Activated CD4-positive, alpha-beta T cell treated with anti-CD3 and anti-CD28 coated beads, Interleukin-2, amount 50 U/mL, for 48 hours (primary cell): ENCODE measurements around the gene NAP1L4.

ENCODE experiments used
- DNase-seq, 2 experiments: peaks; one replicate each; pipeline ENCODE4 v3.0.0-alpha.2; 2020

NAP1L4 gene

GRCh38 chr11:3010004-3010403 lies 17.9 kb upstream of the NAP1L4 start:
- no peak for DNase-seq

- no peak for DNase-seq
Measured at GRCh38 chr11:3009481-3009880, 17.4 kb upstream of the NAP1L4 start.

- DNase-seq, result no peak
Measured at GRCh38 chr11:3008746-3009336, 16.7 kb upstream of the NAP1L4 start.

- no peak for DNase-seq
Measured at GRCh38 chr11:3007404-3008010, 15.4 kb upstream of the NAP1L4 start.

- DNase-seq, result no peak
Measured at GRCh38 chr11:3006505-3007260, 14.6 kb upstream of the NAP1L4 start.

GRCh38 chr11:3004481-3004880 lies 12.4 kb upstream of the NAP1L4 start:
- no peak for DNase-seq

GRCh38 chr11:3003396-3004231 lies 11.5 kb upstream of the NAP1L4 start:
- no peak for DNase-seq

GRCh38 chr11:3002871-3003270 lies 10.7 kb upstream of the NAP1L4 start:
- no peak for DNase-seq

GRCh38 chr11:3002351-3002861 lies 10.3 kb upstream of the NAP1L4 start:
- no peak for DNase-seq

- DNase-seq, result no peak
Measured at GRCh38 chr11:3001496-3001895, 9.4 kb upstream of the NAP1L4 start.

GRCh38 chr11:3000032-3000961 lies 8.2 kb upstream of the NAP1L4 start:
- no peak for DNase-seq

- DNase-seq, result no peak
Measured at GRCh38 chr11:2999464-2999998, 7.4 kb upstream of the NAP1L4 start.

GRCh38 chr11:2998073-2998850 lies 6.1 kb upstream of the NAP1L4 start:
- DNase-seq, result no peak

- DNase-seq, result no peak
Measured at GRCh38 chr11:2997406-2997805, 5.3 kb upstream of the NAP1L4 start.

GRCh38 chr11:2996976-2997375 lies 4.8 kb upstream of the NAP1L4 start:
- no peak for DNase-seq

- DNase-seq, result no peak
Measured at GRCh38 chr11:2995893-2996554, 3.9 kb upstream of the NAP1L4 start.

- no peak for DNase-seq
Measured at GRCh38 chr11:2995031-2995561, 3.0 kb upstream of the NAP1L4 start.

GRCh38 chr11:2994336-2994730 lies 2.2 kb upstream of the NAP1L4 start:
- DNase-seq, result no peak

- DNase-seq, result no peak
Measured at GRCh38 chr11:2992997-2993325, 832 bp upstream of the NAP1L4 start.
